Panc1 (cell line): Measurements from ENCODE around the gene VPS41. TPM values are rescaled to one million over a fixed set of nuclear protein-coding genes. Genes with fewer than 3 reads are reported as not detected.

Experiments used
- ATAC-seq: fragments of 200-7000 bp; cut with Tn5 transposase; 2 replicates; pipeline ENCODE4 v1.9.1; 2020; ENCODE audit warnings: mild to moderate bottlenecking, moderate library complexity
- BruUV-seq: library from RNA; stranded (reverse); fragments of 400-500 nt; replicated peaks from 2 replicates; lab custom pipeline; 2021; lab: Mats Ljungman, UMichigan
- CTCF ChIA-PET: fragments of 300-600 bp; sonication (Branson Sonifier 250); formaldehyde crosslinking; loops from one replicate; lab custom pipeline; 2022; ENCODE audit warnings: antibody characterized with exemption; lab: Charles Lee
- POLR2A ChIA-PET: fragments of 300-600 bp; sonication (Branson Sonifier 250); formaldehyde crosslinking; loops from one replicate; lab custom pipeline; 2022; ENCODE audit warnings: antibody characterized with exemption; lab: Charles Lee
- DNase-seq: peaks from one replicate; pipeline ENCODE4 v3.0.0-alpha.2; 2010; ENCODE audit warnings: low read depth, low spot score
- H3K27ac ChIP-seq: 2 replicates; pipeline ENCODE4 v1.5.1; 2011; ENCODE audit warnings: mild to moderate bottlenecking, low read length, inconsistent platforms
- H3K27me3 ChIP-seq: fragments of 200-500 bp; sonication (Bioruptor generic); 2 replicates; pipeline ENCODE4 v1.6.0; 2014; ENCODE audit warnings: low read length, inconsistent platforms; ENCODE audit not compliant: control insufficient read depth, insufficient read depth
- H3K36me3 ChIP-seq: fragments of 200-500 bp; sonication (Bioruptor generic); 2 replicates; pipeline ENCODE4 v1.5.1; 2014; ENCODE audit warnings: inconsistent platforms, mild to moderate bottlenecking, low read length, moderate library complexity; ENCODE audit not compliant: control insufficient read depth, insufficient read depth
- H3K4me1 ChIP-seq: 2 replicates; pipeline ENCODE4 v1.5.1; 2011; ENCODE audit warnings: inconsistent platforms, mild to moderate bottlenecking, low read length, moderate library complexity; ENCODE audit not compliant: control insufficient read depth, insufficient read depth
- H3K4me3 ChIP-seq, 2 experiments: 2 replicates each; pipeline ENCODE4 v1.5.1; 2011 to 2012; ENCODE audit warnings: low read depth in 2 of 2, low read length in 2 of 2, mild to moderate bottlenecking in 2 of 2, inconsistent platforms in 1 of 2, moderate library complexity in 1 of 2
- H3K9me3 ChIP-seq: fragments of 200-500 bp; sonication (Bioruptor generic); 2 replicates; pipeline ENCODE4 v1.5.1; 2014; ENCODE audit warnings: low read depth, mild to moderate bottlenecking, inconsistent platforms, low read length, moderate library complexity; ENCODE audit not compliant: control insufficient read depth, insufficient read depth
- CTCF ChIP-seq: fragments of 450-650 bp; IDR thresholded peaks from 2 replicates; pipeline ENCODE4 v1.5.1; 2017; ENCODE audit warnings: mild to moderate bottlenecking
- POLR2AphosphoS5 ChIP-seq: IDR thresholded peaks from 2 replicates; pipeline ENCODE4 v1.6.1; 2012; ENCODE audit warnings: mild to moderate bottlenecking, low read depth, low read length, moderate library complexity
- REST ChIP-seq, 2 experiments: IDR thresholded peaks; 2 replicates each; pipeline ENCODE4 v1.6.1; 2011 to 2012; ENCODE audit warnings: low read depth in 2 of 2, control low read depth in 1 of 2, low read length in 1 of 2, mild to moderate bottlenecking in 1 of 2, moderate library complexity in 1 of 2; ENCODE audit not compliant: insufficient read depth in 1 of 2
- SIN3A ChIP-seq: IDR thresholded peaks from 2 replicates; pipeline ENCODE4 v1.6.1; 2012; ENCODE audit warnings: low read depth, mild to moderate bottlenecking, low read length, moderate library complexity, borderline replicate concordance; ENCODE audit not compliant: insufficient read depth
- TCF7L2 ChIP-seq: IDR thresholded peaks from 2 replicates; pipeline ENCODE4 v1.6.1; 2011; ENCODE audit warnings: mild to moderate bottlenecking, low read depth, low read length, inconsistent platforms
- in situ Hi-C: cut with HindIII; loops from 2 replicates; pipeline ENCODE4 v1.10.0; 2016; ENCODE audit warnings: low sequenced_read_pairs, low pct_unique_long_range_greater_than_20kb
- intact Hi-C: fragments of 100-400 bp; cut with micrococcal nuclease; formaldehyde crosslinking; loops from one replicate; pipeline ENCODE4 v1.10.0; 2022; ENCODE audit not compliant: unreplicated experiment
- total RNA-seq: library from RNA; stranded (reverse); gene quantifications from one replicate; pipeline ENCODE4 v1.2.1, GENCODE V29; 2021; ENCODE audit not compliant: unreplicated experiment

The VPS41 gene
- total RNA-seq, 1 experiment from 2014 or later, result 127 TPM

- ATAC-seq (no peak), DNase-seq (no peak)
- intact Hi-C loops, result no loop called here
- in situ Hi-C loops, result no loop called here
- Histone ChIP-seq H3K36me3 (no peaks in the 10 kb centered on the region), H3K4me3 (no peak overlapping the region), H3K4me1 (no peaks in the 10 kb centered on the region), H3K9me3 (no peaks in the 10 kb centered on the region), H3K27ac (no peak overlapping the region), H3K27me3 (no peaks in the 10 kb centered on the region)
- CTCF ChIA-PET, result no interaction called here
- BruUV-seq, result no TSS peak
- TF ChIP-seq POLR2AphosphoS5 (no peak), SIN3A (no peak), REST (IDR thresholded peaks at IDR 0.05; ENCODE audit: insufficient read depth in 1 of 2, low read depth in 2 of 2, low read length in 1 of 2) (no peak)
- POLR2A ChIA-PET, result no interaction called here
Observed at GRCh38 chr7:38880454-38880853, 28.5 kb downstream of the VPS41 start.

GRCh38 chr7:38880035-38880434 lies 29.0 kb downstream of the VPS41 start:
- in situ Hi-C loops (no loop called here), intact Hi-C loops (no loop called here)
- BruUV-seq, result no TSS peak
- no peak for DNase-seq
- Histone ChIP-seq H3K27ac (no peak overlapping the region), H3K27me3 (no peaks in the 10 kb centered on the region), H3K4me3 (no peak overlapping the region), H3K36me3 (no peaks in the 10 kb centered on the region), H3K9me3 (no peaks in the 10 kb centered on the region), H3K4me1 (no peaks in the 10 kb centered on the region)
- TF ChIP-seq CTCF (no peak), TCF7L2 (no peak), SIN3A (no peak), REST (IDR thresholded peaks at IDR 0.05; ENCODE audit: insufficient read depth in 1 of 2, low read depth in 2 of 2, low read length in 1 of 2) (no peak), POLR2AphosphoS5 (no peak)
- no peak for ATAC-seq
- ChIA-PET CTCF (no interaction called here), POLR2A (no interaction called here)
